CD4-positive, alpha-beta T cell treated with Interleukin-15 for 1 hour (primary cell): Measurements from ENCODE around the gene FAM234B.

Source experiments
- DNase-seq: peaks from one replicate; pipeline ENCODE4 v3.0.0-alpha.2; 2020

FAM234B gene

DNA sequence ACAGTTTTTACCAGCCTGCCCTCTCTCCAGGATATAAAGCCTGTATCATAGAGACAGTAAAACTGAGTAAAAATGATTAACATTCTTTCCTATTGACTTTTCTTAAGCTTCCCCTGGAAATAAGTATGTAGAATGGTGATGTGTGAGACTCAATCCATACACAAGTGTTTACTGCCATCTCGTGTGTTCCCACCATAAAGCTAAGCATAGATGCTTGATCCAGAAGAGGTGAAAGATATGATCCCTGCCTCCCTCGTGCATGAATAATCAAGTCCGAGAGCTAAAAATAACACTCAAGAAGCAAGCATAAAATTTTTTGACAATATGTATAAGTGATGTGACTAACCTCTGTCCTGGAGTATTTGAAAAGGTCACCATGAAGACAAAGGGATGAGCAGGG is 76.2 kb downstream of the FAM234B start:
- no peak for DNase-seq

DNA sequence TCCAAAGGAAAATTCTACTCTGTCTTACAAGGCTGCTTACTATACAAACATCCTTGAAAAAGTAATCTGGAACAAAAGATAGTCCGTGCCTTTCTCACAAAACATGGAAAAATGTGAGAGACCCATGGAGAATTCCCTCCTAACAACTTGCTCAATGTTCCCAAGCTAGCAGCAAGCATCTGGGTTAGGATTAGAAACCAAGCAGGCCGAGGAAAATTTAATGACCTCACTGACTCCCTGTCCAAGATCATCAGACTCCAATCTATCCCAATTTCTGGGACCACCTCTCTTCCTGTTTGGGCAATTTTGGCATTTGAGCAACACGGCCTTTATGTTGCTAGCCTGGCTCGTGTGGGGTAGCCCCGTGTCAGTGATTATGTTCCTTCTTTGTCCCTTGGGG is 77.4 kb downstream of the FAM234B start:
- no peak for DNase-seq

DNA sequence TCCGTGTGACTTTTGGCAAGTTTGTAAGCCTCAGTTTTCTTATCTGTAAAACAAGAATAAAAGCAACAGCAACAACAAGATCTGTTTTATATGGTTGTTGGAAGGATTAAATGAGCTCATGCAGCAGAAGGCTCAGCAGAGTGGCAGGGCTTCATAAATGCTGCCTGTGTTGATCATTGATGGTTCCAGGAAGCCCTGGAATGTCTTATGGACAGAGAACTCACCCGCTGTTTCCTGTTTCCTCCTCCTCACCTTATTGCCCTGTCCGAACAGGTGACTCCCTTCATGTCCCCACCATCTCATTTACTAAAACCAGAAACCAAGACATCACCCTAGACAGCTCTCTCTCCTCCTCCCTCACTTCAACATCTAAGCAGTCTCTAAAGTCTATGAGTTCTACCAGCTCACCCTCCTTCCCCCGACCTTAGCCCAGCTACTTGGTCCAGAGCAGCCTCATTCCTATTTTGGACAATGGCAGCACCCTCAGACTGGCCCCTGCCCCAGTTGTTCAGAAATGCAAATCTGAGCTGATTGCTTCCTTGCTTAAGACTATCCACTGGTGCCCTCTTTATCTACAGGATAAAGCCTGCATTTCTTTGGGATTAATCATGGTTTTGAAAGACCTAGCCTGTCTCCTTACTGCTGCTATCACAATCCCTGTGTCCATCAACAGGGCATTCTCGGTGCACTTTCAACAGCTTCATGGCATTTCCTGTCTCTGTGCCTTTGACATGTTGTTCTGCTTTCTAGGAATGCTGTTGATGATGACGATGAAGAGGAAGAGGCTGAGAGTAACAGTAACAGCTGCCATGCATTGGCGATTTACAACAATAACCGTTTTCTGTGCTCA is 80.7 kb downstream of the FAM234B start:
- no peak for DNase-seq

DNA sequence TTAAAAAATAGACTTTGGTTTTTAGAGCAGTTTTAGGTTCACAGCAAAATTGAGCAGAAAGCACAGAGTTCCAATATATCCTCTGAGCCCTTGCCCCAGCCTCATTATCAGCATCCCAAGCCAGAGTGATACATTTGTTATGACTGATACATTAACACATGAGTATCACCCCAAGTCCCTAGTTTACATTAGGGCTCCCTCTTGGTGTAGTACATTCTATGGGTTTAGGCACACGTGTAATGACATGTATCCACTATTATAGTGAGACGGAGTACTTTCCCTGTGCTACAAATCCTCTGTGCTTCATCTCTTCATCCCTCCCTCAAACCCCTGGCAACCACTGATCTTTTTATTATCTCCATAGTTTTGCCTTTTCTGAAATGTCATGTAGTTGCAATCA is 81.8 kb downstream of the FAM234B start:
- no peak for DNase-seq

DNA sequence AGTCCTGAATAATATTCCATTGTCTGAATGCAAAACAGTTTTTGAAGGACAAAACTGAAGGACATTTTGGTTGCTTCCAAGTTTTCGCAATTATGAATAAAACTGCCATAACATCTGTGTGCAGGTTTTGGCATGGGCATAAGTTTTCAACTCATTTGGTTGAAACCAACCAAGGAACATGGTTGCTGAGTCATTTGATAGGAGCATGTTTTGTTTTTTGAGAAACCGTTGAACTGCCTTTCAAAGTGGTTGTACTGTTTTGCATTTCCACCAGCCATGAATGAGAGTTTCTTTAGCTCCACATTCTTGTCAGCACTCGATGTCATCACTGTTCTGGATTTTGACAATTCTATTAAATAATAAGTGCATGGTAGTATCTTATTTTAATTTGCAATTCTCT is 82.3 kb downstream of the FAM234B start:
- no peak for DNase-seq

DNA sequence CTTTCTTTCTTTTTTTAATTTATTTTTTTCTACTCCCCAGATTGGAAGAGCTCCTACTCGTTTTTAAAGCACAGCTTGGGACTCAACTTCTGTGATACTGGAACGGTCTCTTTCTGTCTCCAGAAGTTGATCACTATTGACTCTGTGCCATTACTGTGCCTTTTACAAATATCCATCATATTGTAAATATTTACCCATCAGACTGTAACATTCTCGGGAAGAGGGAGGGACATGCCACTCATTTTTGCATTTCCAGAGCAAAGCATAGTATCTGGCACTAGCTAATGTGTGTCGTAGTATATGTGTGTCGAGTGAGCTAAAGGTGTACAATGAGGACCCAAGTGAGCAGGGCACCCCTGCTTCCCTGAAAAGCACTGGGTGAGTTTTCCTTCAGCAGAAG is 83.3 kb downstream of the FAM234B start:
- no peak for DNase-seq

DNA sequence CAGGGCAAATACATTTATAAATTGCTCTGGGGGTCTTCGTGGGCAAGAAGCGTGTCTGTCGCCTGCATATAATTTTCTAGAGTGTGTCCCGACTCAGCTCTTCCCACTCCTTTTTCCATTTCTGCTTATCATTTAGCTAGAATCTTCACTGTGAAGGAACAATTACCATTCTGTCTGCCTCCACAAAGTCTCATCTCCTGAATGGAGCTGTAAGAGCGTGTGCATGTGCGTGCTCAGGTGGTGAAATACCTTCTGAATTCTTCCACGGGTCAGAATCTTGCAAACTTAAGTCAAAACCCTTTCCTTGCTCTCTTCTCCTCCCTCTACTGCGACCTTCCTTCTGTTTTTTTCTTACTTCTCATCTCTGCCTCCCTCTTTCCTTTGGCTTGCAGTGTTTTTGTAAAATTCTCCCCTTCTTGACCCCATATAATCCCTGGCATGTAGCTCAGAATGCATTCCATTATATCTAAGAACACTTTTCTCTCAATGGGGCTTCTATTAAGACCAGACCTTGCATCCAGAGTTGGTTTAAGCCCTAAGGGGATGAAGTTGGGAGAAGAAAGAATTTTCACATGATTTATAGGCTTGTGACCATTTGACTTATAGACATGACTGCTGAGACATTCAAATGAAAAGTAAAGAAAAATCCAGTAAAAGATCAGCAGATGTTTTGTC is 84.2 kb downstream of the FAM234B start:
- DNase-seq: no peak

DNA sequence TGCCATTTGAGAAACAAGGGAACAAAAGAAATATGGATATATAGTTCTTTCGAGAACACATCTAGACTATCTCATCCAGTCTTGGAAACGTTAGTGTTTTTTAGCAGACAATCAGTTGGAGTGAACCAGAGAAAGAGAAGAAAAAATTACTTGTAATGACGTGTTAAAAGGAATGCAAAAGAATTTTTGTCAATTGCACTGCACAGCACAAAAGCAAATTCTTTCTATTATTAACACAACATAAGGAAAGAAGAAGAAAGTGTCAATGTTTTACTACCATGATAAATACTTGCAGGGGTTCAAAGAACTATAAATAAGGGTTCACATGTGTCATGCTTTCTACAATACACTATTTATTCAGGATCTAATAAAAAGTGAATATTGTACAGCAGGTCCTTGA is 86.8 kb downstream of the FAM234B start:
- no peak for DNase-seq
